Upper lobe of left lung (tissue), 4 donors: Measurements from ENCODE around the gene TTLL8.

Source experiments
- CTCF ChIP-seq, 6 experiments: fragments of 450-650 bp in 4 of 6; fragments of 200-600 bp in 2 of 6; sonication (generic) in 2 of 6; IDR thresholded peaks; one replicate each; pipeline ENCODE4 v1.5.1; 2016 to 2019; ENCODE audit warnings: antibody characterized with exemption in 6 of 6
- EP300 ChIP-seq, 4 donors: sonication (generic); formaldehyde crosslinking; IDR thresholded peaks; one replicate each; pipeline ENCODE4 v1.5.1; 2017; ENCODE audit warnings: antibody characterized with exemption in 4 of 4, control low read depth in 2 of 4
- POLR2A ChIP-seq, 4 donors: fragments of 450-650 bp; IDR thresholded peaks; one replicate each; pipeline ENCODE4 v1.5.1; 2016 to 2017; ENCODE audit warnings: antibody characterized with exemption in 4 of 4, mild to moderate bottlenecking in 2 of 4
- POLR2AphosphoS5 ChIP-seq, 2 donors: sonication (generic); formaldehyde crosslinking; IDR thresholded peaks; one replicate each; pipeline ENCODE4 v1.5.1; 2017; ENCODE audit warnings: antibody characterized with exemption in 2 of 2

DNA sequence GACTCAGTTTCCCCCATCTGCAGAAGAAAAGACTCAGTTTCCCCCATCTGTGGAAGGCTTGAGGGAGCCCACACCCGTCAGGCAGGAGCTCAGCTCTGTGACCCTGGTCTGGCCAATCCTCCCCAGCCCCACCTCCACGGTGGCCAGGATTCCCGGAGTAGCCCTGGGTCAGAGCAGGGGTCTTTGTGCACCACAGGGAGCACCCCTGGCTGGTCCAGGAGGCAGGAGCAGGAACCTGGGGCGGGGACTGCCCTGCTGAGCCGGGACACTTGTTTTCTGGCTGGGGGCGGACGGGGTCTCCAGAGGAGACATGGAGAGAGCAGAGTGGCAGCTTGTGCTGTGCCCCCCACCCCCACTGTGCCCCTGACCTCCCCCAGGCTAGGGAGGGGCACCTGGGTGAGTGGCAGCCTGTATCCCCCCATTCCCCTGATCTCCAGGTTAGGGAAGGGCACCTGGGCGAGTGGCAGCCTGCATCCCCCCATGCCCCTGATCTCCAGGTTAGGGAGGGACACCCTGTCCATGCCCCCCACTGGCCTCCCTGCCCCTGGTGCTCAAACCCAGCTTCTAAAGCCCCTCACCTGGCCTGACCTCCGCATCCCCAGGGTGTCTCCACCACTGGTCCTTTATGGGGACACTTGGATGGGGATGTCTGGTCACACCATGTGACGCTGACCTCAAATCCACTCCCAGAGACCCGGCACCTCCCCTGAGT is 64.3 kb downstream of the TTLL8 start:
- TF ChIP-seq EP300 (IDR thresholded peaks at IDR 0.05) (no peak), POLR2A (IDR thresholded peaks at IDR 0.05) (no peak), CTCF (IDR thresholded peaks at IDR 0.05) (peak in 1 of 6 experiments; percentile 10), POLR2AphosphoS5 (IDR thresholded peaks at IDR 0.05) (no peak)
